HCT116 (cell line): ENCODE measurements around the gene LRRC3C. TPM values are rescaled to one million over a fixed set of nuclear protein-coding genes. Genes with fewer than 3 reads are reported as not detected.

ENCODE experiments used
- ATAC-seq: fragments of 200-7000 bp; cut with Tn5 transposase; 2 replicates; pipeline ENCODE4 v1.9.1; 2020; ENCODE audit warnings: mild to moderate bottlenecking, moderate library complexity
- BruUV-seq: library from RNA; stranded (reverse); fragments of 400-500 nt; replicated peaks from 2 replicates; lab custom pipeline; 2021; lab: Mats Ljungman, UMichigan
- CTCF ChIA-PET: fragments of 300-600 bp; sonication (Branson Sonifier 250); formaldehyde crosslinking; loops from one replicate; lab custom pipeline; 2021; ENCODE audit warnings: antibody characterized with exemption; lab: Charles Lee
- POLR2A ChIA-PET: fragments of 300-600, 350-600 bp; sonication (Branson Sonifier 250); formaldehyde crosslinking; loops from one replicate; lab custom pipeline; 2021; ENCODE audit warnings: antibody characterized with exemption; lab: Charles Lee
- RAD21 ChIA-PET, 2 experiments: fragments of 300-600 bp; sonication (Branson Sonifier 250); formaldehyde crosslinking; loops; one replicate each; lab custom pipeline; 2023; ENCODE audit warnings: low total read pairs in 2 of 2; ENCODE audit not compliant: uncharacterized antibody in 2 of 2, unreplicated experiment in 2 of 2, low non-redundant PET in 1 of 2; lab: Charles Lee
- DNase-seq: peaks from one replicate; pipeline ENCODE4 v3.0.0-alpha.2; 2010; ENCODE audit warnings: low read depth, low spot score
- H2AFZ ChIP-seq: fragments of 200-600 bp; shearing (Covaris generic), sonication (generic); 2 replicates; pipeline ENCODE4 v1.6.1; 2017; ENCODE audit warnings: low read depth, mixed run types, mixed read lengths, antibody characterized with exemption, low read length; ENCODE audit not compliant: poor library complexity, severe bottlenecking
- H3K27ac ChIP-seq: 2 replicates; pipeline ENCODE4 v1.5.1; 2012; ENCODE audit warnings: low read depth, low read length
- H3K27me3 ChIP-seq: fragments of 200-600 bp; sonication (generic); 2 replicates; pipeline ENCODE4 v1.6.1; 2016; ENCODE audit warnings: mixed run types, low read length, mixed read lengths; ENCODE audit not compliant: insufficient read depth
- H3K36me3 ChIP-seq, 2 experiments: fragments of 200-500 bp in 1 of 2; fragments of 200-600 bp in 1 of 2; sonication (Bioruptor generic) in 1 of 2; sonication (generic) in 1 of 2; 2 replicates each; pipeline versions ENCODE4 v1.5.1 to v1.6.1; 2014 to 2016; ENCODE audit warnings: low read length in 2 of 2, inconsistent platforms in 1 of 2, mixed read lengths in 1 of 2, mixed run types in 1 of 2; ENCODE audit not compliant: insufficient read depth in 2 of 2, control insufficient read depth in 1 of 2
- H3K4me1 ChIP-seq, 2 experiments: fragments of 200-600 bp in 1 of 2; sonication (generic) in 1 of 2; 2 replicates each; pipeline versions ENCODE4 v1.5.1 to v1.6.1; 2012 to 2017; ENCODE audit warnings: low read length in 2 of 2, inconsistent platforms in 1 of 2, mild to moderate bottlenecking in 1 of 2, mixed read lengths in 1 of 2, mixed run types in 1 of 2, moderate library complexity in 1 of 2; ENCODE audit not compliant: insufficient read depth in 2 of 2, control insufficient read depth in 1 of 2
- H3K4me2 ChIP-seq: fragments of 200-600 bp; sonication (generic); 2 replicates; pipeline ENCODE4 v1.6.1; 2017; ENCODE audit warnings: mixed run types, low read length, mixed read lengths
- H3K4me3 ChIP-seq, 2 experiments: fragments of 200-600 bp in 1 of 2; sonication (generic) in 1 of 2; replicated peaks in 1 of 2; 2 replicates each; pipeline ENCODE4 v1.5.1; 2011 to 2016; ENCODE audit warnings: low read length in 2 of 2, control low read depth in 1 of 2, low read depth in 1 of 2, mild to moderate bottlenecking in 1 of 2, mixed read lengths in 1 of 2, mixed run types in 1 of 2
- H3K79me2 ChIP-seq: fragments of 200-600 bp; sonication (generic); 2 replicates; pipeline ENCODE4 v1.6.1; 2017; ENCODE audit warnings: mild to moderate bottlenecking, mixed run types, low read length, moderate library complexity, mixed read lengths; ENCODE audit not compliant: insufficient read depth
- H3K9ac ChIP-seq: fragments of 200-600 bp; sonication (generic); 2 replicates; pipeline ENCODE4 v1.6.1; 2016; ENCODE audit warnings: low read length, mixed read lengths
- H3K9me2 ChIP-seq: fragments of 200-600 bp; sonication (generic), shearing (Covaris generic); 2 replicates; pipeline ENCODE4 v1.6.1; 2017; ENCODE audit warnings: mixed run types, mild to moderate bottlenecking, moderate library complexity; ENCODE audit not compliant: insufficient read depth
- H3K9me3 ChIP-seq, 2 experiments: fragments of 200-500 bp in 1 of 2; fragments of 200-600 bp in 1 of 2; sonication (Bioruptor generic) in 1 of 2; sonication (generic) in 1 of 2; 2 replicates each; pipeline ENCODE4 v1.6.1; 2014 to 2017; ENCODE audit warnings: low read length in 2 of 2, mixed read lengths in 2 of 2, inconsistent platforms in 1 of 2, low read depth in 1 of 2, mild to moderate bottlenecking in 1 of 2, mixed run types in 1 of 2, moderate library complexity in 1 of 2; ENCODE audit not compliant: control insufficient read depth in 1 of 2, insufficient read depth in 1 of 2
- H4K20me1 ChIP-seq: fragments of 200-600 bp; sonication (generic), shearing (Covaris generic); 2 replicates; pipeline ENCODE4 v1.6.1; 2017; ENCODE audit warnings: mixed run types, mild to moderate bottlenecking, moderate library complexity; ENCODE audit not compliant: insufficient read depth
- ZFX ChIP-seq: fragments of 450-650 bp; IDR thresholded peaks from 2 replicates; pipeline ENCODE4 v1.6.1; 2017
- intact Hi-C: fragments of 100-400 bp; cut with micrococcal nuclease; formaldehyde crosslinking; loops from 2 replicates; pipeline ENCODE4 v1.10.0; 2022
- total RNA-seq: library from RNA; stranded (reverse); gene quantifications from one replicate; pipeline ENCODE4 v1.2.1, GENCODE V29; 2021; ENCODE audit not compliant: unreplicated experiment
- TF ChIP-seq, protein P1 (sequence below): IDR thresholded peaks from 2 replicates; pipeline ENCODE4 v1.6.1; 2011; ENCODE audit warnings: mild to moderate bottlenecking, low read length, moderate library complexity; ENCODE audit not compliant: insufficient replicate concordance; ENCODE audit errors: extremely low read depth

LRRC3C gene
- total RNA-seq, 1 experiment from 2014 or later = not detected

DNA sequence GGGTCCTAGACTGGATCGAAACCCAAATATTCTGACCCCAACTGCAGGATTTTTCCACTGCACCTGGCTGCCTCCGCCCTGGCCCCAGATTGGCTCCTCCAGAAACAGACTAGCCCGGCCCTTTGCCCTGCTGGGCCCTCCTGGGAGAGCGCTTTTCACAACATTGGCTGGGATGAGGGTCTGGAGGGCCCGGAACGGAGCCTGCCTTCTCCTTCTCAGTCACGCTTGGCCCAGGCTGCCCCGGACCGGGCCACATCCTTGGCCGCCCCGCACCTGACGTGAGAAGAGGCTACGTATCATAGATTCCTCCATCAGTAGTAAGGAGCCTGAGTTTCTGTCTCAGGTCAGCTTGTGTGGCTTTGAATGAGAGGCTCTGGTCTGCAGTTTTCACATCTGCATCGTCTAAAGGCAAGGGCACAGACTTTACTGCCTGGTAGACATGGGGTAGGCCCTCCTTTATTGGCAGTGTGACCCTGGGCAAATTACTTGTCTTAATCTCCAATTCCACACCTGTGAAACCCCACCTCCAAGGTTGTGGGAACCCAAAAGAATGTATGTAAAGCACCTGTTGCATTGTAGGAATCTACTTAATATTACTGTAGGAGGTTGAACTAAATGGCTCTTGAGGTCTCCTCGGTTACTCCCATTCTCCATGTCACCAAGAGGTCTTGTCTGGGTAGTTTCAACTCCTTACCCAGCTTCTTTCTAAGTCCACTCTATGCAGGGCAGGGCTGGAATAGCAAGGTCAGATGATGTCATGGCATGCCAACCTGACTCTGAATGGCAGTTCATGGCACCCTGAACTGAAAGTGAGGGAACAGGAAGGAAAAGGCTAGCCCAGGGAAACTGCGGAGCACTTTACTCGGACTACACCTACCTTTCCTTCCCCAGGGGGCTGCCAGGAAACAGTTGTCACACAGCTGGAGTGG, 661 bp downstream of the LRRC3C start:
- H3K9me2 ChIP-seq = no peaks in the 10 kb centered on the region
- peak; percentile 63 for TF ChIP-seq ZFX
- TF ChIP-seq, protein P1, sequence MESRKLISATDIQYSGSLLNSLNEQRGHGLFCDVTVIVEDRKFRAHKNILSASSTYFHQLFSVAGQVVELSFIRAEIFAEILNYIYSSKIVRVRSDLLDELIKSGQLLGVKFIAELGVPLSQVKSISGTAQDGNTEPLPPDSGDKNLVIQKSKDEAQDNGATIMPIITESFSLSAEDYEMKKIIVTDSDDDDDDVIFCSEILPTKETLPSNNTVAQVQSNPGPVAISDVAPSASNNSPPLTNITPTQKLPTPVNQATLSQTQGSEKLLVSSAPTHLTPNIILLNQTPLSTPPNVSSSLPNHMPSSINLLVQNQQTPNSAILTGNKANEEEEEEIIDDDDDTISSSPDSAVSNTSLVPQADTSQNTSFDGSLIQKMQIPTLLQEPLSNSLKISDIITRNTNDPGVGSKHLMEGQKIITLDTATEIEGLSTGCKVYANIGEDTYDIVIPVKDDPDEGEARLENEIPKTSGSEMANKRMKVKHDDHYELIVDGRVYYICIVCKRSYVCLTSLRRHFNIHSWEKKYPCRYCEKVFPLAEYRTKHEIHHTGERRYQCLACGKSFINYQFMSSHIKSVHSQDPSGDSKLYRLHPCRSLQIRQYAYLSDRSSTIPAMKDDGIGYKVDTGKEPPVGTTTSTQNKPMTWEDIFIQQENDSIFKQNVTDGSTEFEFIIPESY = no peak
- no peaks in the 10 kb centered on the region for H3K9me3 ChIP-seq
- H3K27me3 ChIP-seq = no peaks in the 10 kb centered on the region
- CTCF ChIA-PET = interaction anchor here (0.6 kb wide), 2 partner anchors 17 to 183 kb away, joined by 3 to 5 read pairs; no protein-coding TSS in a partner anchor
- H3K27ac ChIP-seq = peak overlapping the region; percentile 87
- ATAC-seq = peak; percentile 71
- TSS peak; percentile 91 for BruUV-seq
- H3K4me3 ChIP-seq = peak overlapping the region; percentile 85 to 89
- H2AFZ ChIP-seq = peak overlapping the region; percentile 88
- intact Hi-C loops = no loop called here
- H4K20me1 ChIP-seq = no peaks in the 10 kb centered on the region
- DNase-seq = no peak
- peaks cover 0 to 7% of the 10 kb centered on the region in 2 experiments; a peak in 2 of 4 replicates for H3K36me3 ChIP-seq
- peak overlapping the region; percentile 79 for H3K4me2 ChIP-seq
- POLR2A ChIA-PET = interaction anchor here (1.3 kb wide), 1 partner anchor 11 kb away, joined by 3 read pairs; no protein-coding TSS in a partner anchor
- peak overlapping the region; percentile 88 for H3K9ac ChIP-seq
- peaks cover 24% of the 10 kb centered on the region; the same call in 1 of the 2 replicates for H3K79me2 ChIP-seq
- RAD21 ChIA-PET = no interaction called here
- peaks cover 23 to 40% of the 10 kb centered on the region in 2 experiments for H3K4me1 ChIP-seq
